IPS DF 6.9 (cell line): ENCODE results near the gene SMIM24.

ENCODE experiments used
- DNase-seq: peaks from one replicate; pipeline ENCODE4 v3.0.0-alpha.2; 2013; ENCODE audit warnings: low read depth, low spot score
- H3K27ac ChIP-seq: one replicate; pipeline ENCODE4 v1.5.1; 2013; ENCODE audit warnings: low read length, control low read depth
- H3K27me3 ChIP-seq: 2 replicates; pipeline ENCODE4 v1.6.1; 2013; ENCODE audit warnings: mild to moderate bottlenecking, low read length; ENCODE audit not compliant: control insufficient read depth, insufficient read depth
- H3K36me3 ChIP-seq: 2 replicates; pipeline ENCODE4 v1.6.1; 2013; ENCODE audit warnings: low read length; ENCODE audit not compliant: control insufficient read depth, insufficient read depth
- H3K4me1 ChIP-seq: 2 replicates; pipeline ENCODE4 v1.6.1; 2013; ENCODE audit warnings: low read length; ENCODE audit not compliant: control insufficient read depth, insufficient read depth
- H3K4me3 ChIP-seq: 2 replicates; pipeline ENCODE4 v1.5.1; 2013; ENCODE audit warnings: mild to moderate bottlenecking, low read length
- H3K9me3 ChIP-seq: 2 replicates; pipeline ENCODE4 v1.6.1; 2013; ENCODE audit warnings: low read length, inconsistent platforms; ENCODE audit not compliant: control insufficient read depth, insufficient read depth
- WGBS: extraction: QIAGEN DNeasy Blood & Tissue Kit; methylation state at CpG from one replicate; pipeline ENCODE4 v1.1.7; 2013; ENCODE audit warnings: mixed read lengths, missing lambda C conversion rate; ENCODE audit not compliant: insufficient read length, insufficient coverage; 5-methylcytosine and 5-hydroxymethylcytosine counted together

The SMIM24 gene

DNA sequence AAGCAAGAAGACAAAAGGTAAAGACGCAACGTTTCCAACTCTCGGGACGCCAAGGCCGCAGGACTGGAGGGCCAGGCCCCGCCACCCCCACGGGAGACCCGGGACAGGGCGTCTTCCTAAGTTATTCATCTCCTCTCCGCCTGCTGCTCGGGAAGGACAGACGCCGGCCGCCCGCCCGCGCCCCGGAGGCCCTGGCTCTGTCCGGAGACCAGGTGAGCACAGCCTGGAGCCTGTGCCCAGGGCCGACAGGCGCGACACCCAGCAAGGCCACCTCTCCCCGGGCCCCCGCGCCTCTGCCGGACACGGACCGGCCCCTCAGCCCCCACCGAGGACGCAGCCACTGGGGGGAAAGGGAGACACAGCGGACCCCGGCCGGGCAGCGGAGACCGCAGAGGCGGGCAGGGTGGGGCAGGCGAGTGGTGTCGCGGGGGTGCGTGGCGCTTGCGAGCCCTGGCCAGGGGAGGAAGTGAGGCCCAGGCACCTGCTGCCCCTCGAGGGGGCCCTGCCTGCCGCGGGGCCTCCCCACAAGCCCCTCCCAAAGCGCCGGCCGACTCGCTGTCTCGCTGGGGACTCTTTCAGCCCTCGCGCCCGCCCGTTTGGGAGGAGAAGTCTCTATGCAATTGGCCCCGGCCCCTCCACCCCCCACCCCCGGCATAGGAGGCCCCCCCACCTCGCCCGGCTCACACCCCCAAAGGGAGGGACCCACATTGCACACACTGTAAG is 17.2 kb downstream of the SMIM24 start:
- Histone ChIP-seq H3K4me3 (peak overlapping the region; percentile 21; the same call in 1 of the 2 replicates), H3K27ac (no peak overlapping the region), H3K9me3 (no peaks in the 10 kb centered on the region), H3K4me1 (peaks cover 3% of the 10 kb centered on the region; the same call in 1 of the 2 replicates), H3K36me3 (no peaks in the 10 kb centered on the region), H3K27me3 (peaks cover 18% of the 10 kb centered on the region)
- WGBS: no CpG with 5 or more reads among the region's 58 CpGs
- no peak for DNase-seq

DNA sequence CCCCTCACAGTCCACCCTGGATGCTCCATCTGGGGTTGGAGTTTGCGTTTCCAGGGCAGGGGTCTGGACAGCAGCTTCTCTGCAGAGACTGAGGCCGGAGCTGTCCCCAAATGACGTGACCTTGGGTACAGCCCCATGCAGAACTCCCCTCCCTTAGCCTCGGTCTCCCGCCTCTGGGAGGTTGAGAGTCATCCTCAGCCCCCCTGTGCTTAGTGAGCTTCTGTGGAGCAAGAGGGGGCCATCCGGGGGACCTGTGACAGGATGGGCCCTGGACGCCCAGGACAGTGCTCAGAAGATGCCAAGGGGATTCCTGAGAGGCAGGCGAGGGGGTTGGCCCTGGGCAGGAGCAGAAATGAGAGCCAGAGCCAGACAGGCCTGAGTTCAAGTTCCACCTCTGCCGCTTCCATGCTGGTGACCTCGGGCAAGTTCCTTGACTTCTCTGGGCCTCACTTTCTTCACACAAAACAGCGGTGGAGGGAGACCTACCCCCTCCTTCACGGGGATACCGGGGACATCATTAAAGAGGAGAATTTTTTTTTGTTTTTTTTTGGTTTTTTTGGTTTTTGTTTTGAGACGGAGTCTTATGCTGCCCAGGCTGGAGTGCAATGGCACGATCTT is 20.3 kb downstream of the SMIM24 start:
- H3K27me3 ChIP-seq: peaks cover 23% of the 10 kb centered on the region
- H3K4me1 ChIP-seq: peaks cover 6% of the 10 kb centered on the region; the same call in 1 of the 2 replicates
- H3K36me3 ChIP-seq: no peaks in the 10 kb centered on the region
- no peak overlapping the region for H3K27ac ChIP-seq
- no peaks in the 10 kb centered on the region for H3K9me3 ChIP-seq
- no CpG with 5 or more reads among the region's 15 CpGs for WGBS
- DNase-seq: no peak
- H3K4me3 ChIP-seq: no peak overlapping the region

DNA sequence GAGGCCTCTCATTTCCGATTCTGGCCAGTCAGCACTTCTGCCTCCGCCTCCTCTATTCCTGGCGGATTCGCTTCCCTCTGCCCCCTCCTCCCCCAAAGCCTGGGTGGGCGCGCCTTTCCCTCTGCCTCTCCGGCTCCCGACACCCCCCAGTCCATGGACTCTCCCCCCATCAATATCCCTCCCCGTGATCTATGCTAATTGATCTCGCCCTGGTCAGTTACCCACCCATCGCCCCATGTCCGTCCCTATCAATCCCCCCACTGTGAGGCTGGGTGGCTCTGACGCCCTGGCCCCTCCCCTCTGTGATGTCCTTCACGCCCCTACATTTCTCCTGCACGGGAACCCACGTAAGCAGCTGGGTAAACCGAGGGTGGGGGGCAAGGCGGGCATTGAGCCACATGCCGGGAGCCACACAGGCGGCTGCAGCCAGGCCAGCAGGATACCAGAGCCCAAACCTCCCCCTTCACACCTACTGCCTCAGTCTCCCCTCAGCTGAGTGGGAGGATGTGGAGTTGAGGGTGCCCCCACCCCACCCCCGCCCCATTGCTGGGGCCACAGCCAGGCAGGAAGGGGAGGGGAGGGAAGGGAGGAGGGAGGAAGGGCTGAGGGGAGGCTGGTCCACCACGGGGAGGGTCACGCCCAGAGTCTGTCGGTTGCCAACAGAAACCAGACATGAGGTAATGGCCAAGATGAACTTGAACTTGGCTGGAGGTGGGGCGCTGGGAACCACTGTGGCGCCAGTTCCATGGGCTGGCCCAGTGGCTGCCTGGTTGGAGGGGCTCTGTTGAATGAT is 21.0 kb downstream of the SMIM24 start:
- Histone ChIP-seq H3K9me3 (no peaks in the 10 kb centered on the region), H3K4me1 (peaks cover 6% of the 10 kb centered on the region; the same call in 1 of the 2 replicates), H3K27ac (no peak overlapping the region), H3K27me3 (peaks cover 22% of the 10 kb centered on the region), H3K36me3 (no peaks in the 10 kb centered on the region), H3K4me3 (peak overlapping the region; percentile 3; the same call in 1 of the 2 replicates)
- DNase-seq: no peak
- no CpG with 5 or more reads among the region's 26 CpGs for WGBS

DNA sequence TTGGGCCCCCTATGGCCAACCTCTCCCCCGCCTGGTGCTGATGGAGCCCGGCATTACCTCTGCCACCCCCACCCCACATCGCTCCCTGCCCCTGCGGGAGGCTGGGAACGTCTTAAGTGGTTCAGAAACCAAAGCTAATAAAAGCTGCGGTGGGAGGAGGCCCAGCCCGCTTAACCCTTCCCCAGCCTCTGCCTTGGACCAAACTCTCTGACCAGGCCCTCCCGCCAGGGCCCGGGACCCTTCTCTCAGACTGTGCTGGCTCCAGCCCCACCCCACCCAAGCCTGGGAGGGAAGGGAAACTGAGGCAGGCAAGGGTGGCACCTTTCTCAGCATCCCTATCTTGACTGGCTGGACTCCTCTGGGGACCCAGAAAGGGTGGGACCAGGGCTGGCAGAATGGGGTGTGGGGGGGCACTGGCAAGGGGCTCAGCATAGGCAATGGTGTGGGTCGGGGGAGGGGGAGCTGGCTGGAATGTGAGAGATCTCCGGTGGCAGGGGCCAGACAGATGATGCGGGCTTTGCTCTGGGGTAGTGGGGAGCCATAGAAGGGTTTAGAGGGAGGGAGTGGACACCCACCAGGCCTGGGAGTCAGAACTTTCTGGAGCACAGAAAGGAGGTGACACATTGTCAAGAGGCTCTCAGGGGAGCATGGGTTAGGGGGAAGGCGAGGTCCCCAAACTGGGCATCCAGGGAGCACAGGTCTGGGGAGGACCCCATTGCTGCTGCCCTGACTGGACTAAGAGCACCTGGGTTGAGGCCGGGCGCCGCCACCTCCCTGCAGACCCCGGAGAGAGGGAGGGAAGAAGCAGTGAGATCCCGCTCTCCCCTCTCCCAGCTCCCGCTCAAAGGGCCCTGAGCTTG is 21.9 kb downstream of the SMIM24 start:
- Histone ChIP-seq H3K9me3 (no peaks in the 10 kb centered on the region), H3K4me1 (peaks cover 4% of the 10 kb centered on the region; the same call in 1 of the 2 replicates), H3K4me3 (no peak overlapping the region), H3K36me3 (no peaks in the 10 kb centered on the region), H3K27me3 (peaks cover 15% of the 10 kb centered on the region), H3K27ac (no peak overlapping the region)
- WGBS: no CpG with 5 or more reads among the region's 19 CpGs
- no peak for DNase-seq

DNA sequence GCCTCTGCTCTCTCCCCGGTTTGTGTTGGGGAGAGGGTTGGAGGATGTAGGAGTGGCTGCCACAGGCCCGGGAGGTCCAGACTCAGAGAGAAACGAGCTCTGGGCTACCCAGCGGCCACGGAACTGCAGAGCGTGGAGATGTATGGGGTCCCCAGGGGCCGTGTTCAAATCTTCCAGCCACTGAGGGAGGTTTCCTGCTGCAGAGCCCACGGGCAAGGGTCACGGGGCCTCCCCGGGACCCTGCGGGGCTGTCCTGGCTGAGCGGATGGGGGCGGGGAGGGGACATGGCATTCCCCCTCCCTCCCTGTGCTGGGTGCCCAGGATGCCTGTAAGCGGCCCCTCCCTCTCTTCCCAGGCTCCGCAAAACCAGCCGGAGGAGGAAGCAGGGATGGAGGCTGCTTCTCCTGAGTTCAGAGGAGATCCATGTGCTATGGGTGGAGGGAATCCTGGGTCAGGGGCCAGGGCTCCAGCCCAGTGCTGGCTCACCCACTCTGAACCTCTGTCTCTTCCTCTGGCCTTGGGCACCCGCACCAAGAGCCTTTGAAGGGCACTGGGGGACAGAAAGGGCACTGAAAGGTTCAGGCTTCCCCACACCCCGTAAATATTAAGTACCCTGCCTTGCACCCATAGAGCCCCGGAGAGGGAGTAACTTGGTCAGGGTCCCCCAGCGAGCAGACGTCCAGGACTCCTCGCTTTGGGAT is 22.6 kb downstream of the SMIM24 start:
- H3K27ac ChIP-seq: no peak overlapping the region
- peaks cover 4% of the 10 kb centered on the region; the same call in 1 of the 2 replicates for H3K4me1 ChIP-seq
- no peak overlapping the region for H3K4me3 ChIP-seq
- H3K27me3 ChIP-seq: peaks cover 8% of the 10 kb centered on the region
- no peaks in the 10 kb centered on the region for H3K9me3 ChIP-seq
- H3K36me3 ChIP-seq: no peaks in the 10 kb centered on the region
- DNase-seq: no peak
- WGBS: no CpG with 5 or more reads among the region's 22 CpGs

DNA sequence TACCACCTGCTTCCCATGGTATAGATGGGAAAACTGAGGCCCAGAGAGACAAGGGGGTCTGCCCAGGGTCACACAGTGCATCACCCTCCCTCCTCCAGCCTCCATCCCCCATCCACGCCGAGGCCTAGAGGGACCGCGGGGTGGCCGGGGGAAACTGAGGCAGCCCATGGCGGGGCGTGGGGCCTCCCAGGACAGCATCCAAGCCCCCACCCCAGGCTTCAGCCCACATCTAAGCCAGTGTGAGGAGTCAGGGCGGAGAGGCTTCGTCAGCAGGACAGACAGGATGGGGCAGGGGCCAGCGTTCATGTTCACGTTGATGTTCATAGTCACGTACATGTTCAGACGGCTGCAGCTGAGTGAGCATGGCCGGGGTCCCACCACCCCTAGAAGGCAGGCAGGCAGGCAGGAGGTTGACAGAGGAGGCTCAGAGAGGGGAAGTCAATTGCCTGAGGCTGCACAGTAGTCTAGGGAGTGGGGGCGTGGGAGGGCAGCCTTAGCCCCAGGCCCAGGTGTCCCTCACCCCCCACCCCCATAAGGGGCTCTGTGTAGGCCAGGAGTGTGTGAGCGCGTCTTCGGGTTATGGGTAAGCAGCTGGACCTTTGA is 23.3 kb downstream of the SMIM24 start:
- Histone ChIP-seq H3K4me1 (peaks cover 4% of the 10 kb centered on the region; the same call in 1 of the 2 replicates), H3K9me3 (no peaks in the 10 kb centered on the region), H3K27ac (no peak overlapping the region), H3K27me3 (peaks cover 4% of the 10 kb centered on the region; the same call in 1 of the 2 replicates), H3K4me3 (no peak overlapping the region), H3K36me3 (no peaks in the 10 kb centered on the region)
- DNase-seq: no peak
- no CpG with 5 or more reads among the region's 18 CpGs for WGBS

DNA sequence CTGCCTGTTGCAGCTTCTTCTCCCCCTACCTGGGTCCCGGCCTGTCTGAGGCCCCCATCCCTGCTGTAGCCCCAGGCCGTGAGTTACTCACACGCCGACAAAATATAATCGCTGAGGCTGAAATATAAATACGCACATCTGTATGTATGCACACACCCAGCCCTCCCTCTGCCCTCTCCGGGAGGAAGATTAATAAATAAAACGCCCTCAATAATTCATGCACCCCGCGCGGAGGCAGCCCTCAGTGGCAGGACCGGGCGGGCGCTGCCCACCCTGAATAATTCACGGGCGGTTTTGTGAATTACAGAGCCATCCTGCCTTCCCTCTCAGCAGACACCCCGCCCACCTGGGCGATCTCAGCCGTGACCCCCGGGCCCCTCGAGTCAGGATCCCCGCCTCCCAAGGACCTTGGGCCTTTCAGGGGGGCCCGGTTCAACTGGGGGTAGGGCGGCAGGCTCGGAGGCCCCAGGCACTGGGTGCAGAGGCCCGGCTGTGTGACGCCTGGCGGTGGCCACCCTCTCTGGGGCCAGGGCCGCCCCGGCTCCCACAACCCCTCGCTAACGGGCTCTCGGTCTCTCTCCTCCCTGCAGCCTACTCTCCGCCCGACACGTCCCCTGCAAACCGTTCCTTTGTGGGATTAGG is 24.2 kb downstream of the SMIM24 start:
- Histone ChIP-seq H3K27me3 (peaks cover 4% of the 10 kb centered on the region; the same call in 1 of the 2 replicates), H3K27ac (no peak overlapping the region), H3K9me3 (no peaks in the 10 kb centered on the region), H3K4me1 (peaks cover 4% of the 10 kb centered on the region; the same call in 1 of the 2 replicates), H3K4me3 (no peak overlapping the region), H3K36me3 (no peaks in the 10 kb centered on the region)
- no peak for DNase-seq
- WGBS: no CpG with 5 or more reads among the region's 37 CpGs

DNA sequence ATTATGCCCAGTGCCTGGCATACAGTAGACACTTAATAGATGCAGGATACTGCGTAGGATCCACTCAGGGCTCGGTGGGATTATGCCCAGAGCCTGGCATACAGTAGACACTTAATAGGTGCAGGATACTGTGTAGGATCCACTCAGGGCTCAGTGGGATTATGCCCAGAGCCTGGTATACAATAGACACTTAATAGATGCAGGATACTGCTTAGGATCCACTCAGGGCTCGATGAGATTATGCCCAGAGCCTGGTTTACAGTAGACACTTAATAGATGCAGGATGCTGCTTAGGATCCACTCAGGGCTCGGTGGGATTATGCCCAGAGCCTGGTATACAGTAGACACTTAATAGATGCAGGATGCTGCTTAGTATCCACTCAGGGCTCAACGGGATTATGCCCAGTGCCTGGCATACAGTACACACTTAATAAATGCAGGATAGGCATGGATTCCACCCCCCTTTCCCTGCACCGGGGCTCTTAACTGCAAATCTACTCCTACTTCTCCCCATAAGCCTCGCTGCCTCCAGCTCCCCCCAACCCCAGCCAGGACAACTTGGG is 24.9 kb downstream of the SMIM24 start:
- no peaks in the 10 kb centered on the region for H3K36me3 ChIP-seq
- no peak overlapping the region for H3K27ac ChIP-seq
- WGBS: no CpG with 5 or more reads among the region's 7 CpGs
- H3K27me3 ChIP-seq: peaks cover 4% of the 10 kb centered on the region; the same call in 1 of the 2 replicates
- H3K4me1 ChIP-seq: peaks cover 4% of the 10 kb centered on the region; the same call in 1 of the 2 replicates
- no peak overlapping the region for H3K4me3 ChIP-seq
- no peak for DNase-seq
- no peaks in the 10 kb centered on the region for H3K9me3 ChIP-seq
